GM23338 (cell line): ENCODE measurements around the gene CADPS. TPM values are rescaled to one million over a fixed set of nuclear protein-coding genes. Genes with fewer than 3 reads are reported as not detected.

Experiments
- ATAC-seq: fragments of 200-7000 bp; cut with Tn5 transposase; 3 replicates; pipeline ENCODE4 v1.9.1; 2020
- DNase-seq: peaks from one replicate; pipeline ENCODE4 v3.0.0-alpha.2; 2015; ENCODE audit warnings: low spot score
- H2AFZ ChIP-seq: fragments of 200-600 bp; sonication (generic); 2 replicates; pipeline ENCODE4 v1.8.0; 2016; ENCODE audit warnings: antibody characterized with exemption, mild to moderate bottlenecking, moderate library complexity
- H3F3A ChIP-seq: fragments of 200-600 bp; sonication (generic); replicated peaks from 2 replicates; pipeline ENCODE4 v1.8.0; 2017; ENCODE audit warnings: antibody characterized with exemption, mixed run types, low read depth
- H3K27ac ChIP-seq: fragments of 200-600 bp; sonication (generic); 2 replicates; pipeline ENCODE4 v1.6.1; 2016; ENCODE audit warnings: low read depth
- H3K27me3 ChIP-seq: fragments of 200-600 bp; sonication (generic); 2 replicates; pipeline ENCODE4 v1.8.0; 2016; ENCODE audit warnings: mild to moderate bottlenecking, mixed run types, moderate library complexity; ENCODE audit not compliant: insufficient read depth
- H3K36me3 ChIP-seq: fragments of 200-600 bp; sonication (generic); 2 replicates; pipeline ENCODE4 v1.8.0; 2016; ENCODE audit warnings: mild to moderate bottlenecking; ENCODE audit not compliant: insufficient read depth
- H3K4me1 ChIP-seq: fragments of 200-600 bp; sonication (generic); 2 replicates; pipeline ENCODE4 v1.8.0; 2016; ENCODE audit warnings: mild to moderate bottlenecking, moderate library complexity; ENCODE audit not compliant: insufficient read depth
- H3K4me2 ChIP-seq: fragments of 200-600 bp; sonication (generic); 2 replicates; pipeline ENCODE4 v1.7.1; 2017; ENCODE audit warnings: mixed run types
- H3K4me3 ChIP-seq: fragments of 200-600 bp; sonication (generic); 2 replicates; pipeline ENCODE4 v1.6.1; 2016; ENCODE audit warnings: mixed run types
- H3K79me2 ChIP-seq: fragments of 200-600 bp; sonication (generic); replicated peaks from 2 replicates; pipeline ENCODE4 v1.8.0; 2017; ENCODE audit warnings: mild to moderate bottlenecking; ENCODE audit not compliant: insufficient read depth
- H3K9me2 ChIP-seq: fragments of 200-600 bp; sonication (generic); 2 replicates; pipeline ENCODE4 v1.8.0; 2017; ENCODE audit not compliant: insufficient read depth
- H4K20me1 ChIP-seq: fragments of 200-600 bp; sonication (generic); replicated peaks from 2 replicates; pipeline ENCODE4 v1.8.0; 2017; ENCODE audit warnings: mild to moderate bottlenecking; ENCODE audit not compliant: insufficient read depth
- H3K27ac Mint-ChIP-seq: 2 replicates; pipeline ENCODE4 v1.8.0; 2020; ENCODE audit warnings: inconsistent platforms, mild to moderate bottlenecking, moderate library complexity, mixed read lengths
- H3K27me3 Mint-ChIP-seq: 3 replicates; pipeline ENCODE4 v1.8.0; 2022; ENCODE audit warnings: low read depth, mild to moderate bottlenecking, moderate library complexity, mixed read lengths, inconsistent platforms; ENCODE audit not compliant: insufficient read depth, poor library complexity
- H3K36me3 Mint-ChIP-seq: 3 replicates; pipeline ENCODE4 v1.8.0; 2021; ENCODE audit warnings: low read depth, mild to moderate bottlenecking, inconsistent platforms, moderate library complexity, mixed read lengths
- H3K4me1 Mint-ChIP-seq: 3 replicates; pipeline ENCODE4 v1.8.0; 2020; ENCODE audit warnings: mild to moderate bottlenecking, inconsistent platforms, mixed read lengths
- H3K4me3 Mint-ChIP-seq: 3 replicates; pipeline ENCODE4 v1.8.0; 2021; ENCODE audit warnings: moderate library complexity, mild to moderate bottlenecking, inconsistent platforms, mixed read lengths
- H3K9me3 Mint-ChIP-seq: 3 replicates; pipeline ENCODE4 v1.8.0; 2020; ENCODE audit warnings: moderate library complexity, mild to moderate bottlenecking, inconsistent platforms, mixed read lengths
- CREB1 ChIP-seq: fragments of 250-450 bp; sonication (Bioruptor Pico); IDR thresholded peaks from 2 replicates; pipeline ENCODE4 v1.5.0; 2020; ENCODE audit warnings: low read depth, mild to moderate bottlenecking, moderate library complexity
- CTCF ChIP-seq, 2 experiments: fragments of 200-600 bp in 1 of 2; sonication (generic) in 1 of 2; conservative IDR thresholded peaks; 2 replicates each; pipeline versions ENCODE4 v1.5.1 to v1.6.1; 2016 to 2017; ENCODE audit warnings: antibody characterized with exemption in 2 of 2, low read depth in 2 of 2, mild to moderate bottlenecking in 2 of 2, moderate library complexity in 1 of 2
- ETS1 ChIP-seq: IDR thresholded peaks from 2 replicates; pipeline ENCODE4 v1.6.1; 2016; ENCODE audit warnings: antibody characterized with exemption
- EZH2 ChIP-seq: fragments of 200-600 bp; sonication (generic); IDR thresholded peaks from one replicate; pipeline ENCODE4 v1.8.0; 2017; ENCODE audit warnings: antibody characterized with exemption, mild to moderate bottlenecking, low read depth; ENCODE audit not compliant: unreplicated experiment
- EZH2phosphoT487 ChIP-seq: fragments of 200-600 bp; sonication (generic); IDR thresholded peaks from one replicate; pipeline ENCODE4 v1.8.1; 2018; ENCODE audit warnings: antibody characterized with exemption; ENCODE audit not compliant: unreplicated experiment
- JUNB ChIP-seq: IDR thresholded peaks from one replicate; pipeline ENCODE4 v1.6.1; 2016; ENCODE audit warnings: antibody characterized with exemption; ENCODE audit not compliant: unreplicated experiment
- NANOG ChIP-seq: IDR thresholded peaks from 2 replicates; pipeline ENCODE4 v1.6.1; 2016; ENCODE audit warnings: antibody characterized with exemption, borderline replicate concordance
- POLR2AphosphoS5 ChIP-seq: IDR thresholded peaks from 2 replicates; pipeline ENCODE4 v1.6.1; 2016; ENCODE audit warnings: antibody characterized with exemption, low read depth
- STAT1 ChIP-seq: IDR thresholded peaks from one replicate; pipeline ENCODE4 v1.6.1; 2016; ENCODE audit warnings: antibody characterized with exemption; ENCODE audit not compliant: unreplicated experiment
- ZNF114 ChIP-seq: fragments of 250-450 bp; sonication (Bioruptor Pico); IDR thresholded peaks from 2 replicates; pipeline ENCODE4 v1.5.0; 2020; ENCODE audit warnings: mild to moderate bottlenecking, moderate library complexity
- ZNF331 ChIP-seq: fragments of 250-450 bp; sonication (Bioruptor Pico); IDR thresholded peaks from 2 replicates; pipeline ENCODE4 v1.5.0; 2020; ENCODE audit warnings: low read depth, mild to moderate bottlenecking, moderate library complexity
- ZNF462 ChIP-seq: fragments of 250-450 bp; sonication (Bioruptor Pico); IDR thresholded peaks from 2 replicates; pipeline ENCODE4 v1.5.0; 2020; ENCODE audit warnings: mild to moderate bottlenecking, moderate library complexity
- polyA plus RNA-seq: library from polyadenylated mRNA; unstranded; fragments of >200 nt; fragmentation: Nextera tagmentation; extraction: Ambion mirVana; gene quantifications from 2 replicates; pipeline ENCODE4 v1.2.1, GENCODE V29; 2016
- total RNA-seq: library from RNA; depleted of rRNA; stranded (reverse); fragments of >200 nt; shearing (Covaris generic); gene quantifications from 2 replicates; pipeline ENCODE4 v1.2.3, GENCODE V29; 2014

The CADPS gene
- total and polyA plus RNA-seq, 2 experiments from 2014 or later: 14.7 to 22.0 TPM

GRCh38 chr3:62585861-62586260 is 289.4 kb downstream of the CADPS start (continued):
- TF ChIP-seq CTCF (conservative IDR thresholded peaks at IDR 0.05; ENCODE audit: low read depth in 2 of 2): no peak

GRCh38 chr3:62584636-62585035 is 290.6 kb downstream of the CADPS start:
- Mint-ChIP-seq H3K4me3 (no peak overlapping the region), H3K4me1 (no peaks in the 10 kb centered on the region), H3K9me3 (peaks cover 11% of the 10 kb centered on the region), H3K27me3 (no peaks in the 10 kb centered on the region), H3K27ac (no peak overlapping the region), H3K36me3 (peaks cover 11% of the 10 kb centered on the region)
- H3K4me1 ChIP-seq: no peaks in the 10 kb centered on the region
- no peaks in the 10 kb centered on the region for H3K36me3 ChIP-seq
- DNase-seq (no peak), ATAC-seq (no peak)
- H2AFZ ChIP-seq: no peak overlapping the region
- H3K27me3 ChIP-seq: no peaks in the 10 kb centered on the region
- H3K27ac ChIP-seq: no peak overlapping the region
- no peaks in the 10 kb centered on the region for H4K20me1 ChIP-seq
- H3K9me2 ChIP-seq: no peaks in the 10 kb centered on the region; the same call in 1 of the 2 replicates
- no peak overlapping the region for H3K4me3 ChIP-seq
- no peaks in the 10 kb centered on the region for H3F3A ChIP-seq
- H3K4me2 ChIP-seq: no peak overlapping the region
- H3K79me2 ChIP-seq: no peaks in the 10 kb centered on the region
- TF ChIP-seq ZNF114 (CRISPR knock-in tag): no peak
- TF ChIP-seq POLR2AphosphoS5: no peak
- TF ChIP-seq EZH2phosphoT487: no peak
- no peak for TF ChIP-seq ZNF331 (CRISPR knock-in tag)
- TF ChIP-seq STAT1: no peak
- no peak for TF ChIP-seq NANOG
- TF ChIP-seq ZNF462: no peak
- TF ChIP-seq CTCF (conservative IDR thresholded peaks at IDR 0.05; ENCODE audit: low read depth in 2 of 2): no peak
- TF ChIP-seq EZH2: no peak
- TF ChIP-seq ETS1: no peak
- TF ChIP-seq CREB1 (CRISPR knock-in tag): no peak
- TF ChIP-seq JUNB: no peak
